Thyroid gland (tissue), 4 donors: ENCODE results near the gene PRDX5.

Experiments used
- CTCF ChIP-seq, 6 experiments: fragments of 200-600 bp in 3 of 6; fragments of 450-650 bp in 3 of 6; sonication (generic) in 3 of 6; IDR thresholded peaks; one replicate each; pipeline ENCODE4 v1.5.1; 2016 to 2019; ENCODE audit warnings: antibody characterized with exemption in 6 of 6, mild to moderate bottlenecking in 2 of 6, inconsistent platforms in 1 of 6, moderate library complexity in 1 of 6
- POLR2A ChIP-seq, 2 donors: fragments of 450-650 bp; IDR thresholded peaks; one replicate each; pipeline ENCODE4 v1.6.1; 2017; ENCODE audit warnings: antibody characterized with exemption in 2 of 2, mild to moderate bottlenecking in 2 of 2, moderate library complexity in 1 of 2

GRCh38 chr11:64371201-64371600 is 53.3 kb downstream of the PRDX5 start:
- TF ChIP-seq CTCF (IDR thresholded peaks at IDR 0.05), result no peak
- no peak for TF ChIP-seq POLR2A (IDR thresholded peaks at IDR 0.05)
